HepG2 (cell line): ENCODE measurements around the gene PDIA6. TPM values are rescaled to one million over a fixed set of nuclear protein-coding genes. Genes with fewer than 3 reads are reported as not detected.
A peak's percentile ranks its signal among the peaks of the same experiment; 100 is the strongest.

Source experiments
- ATAC-seq: fragments of 200-7000 bp; cut with Tn5 transposase; 3 replicates; pipeline ENCODE4 v1.9.1; 2020; ENCODE audit warnings: mild to moderate bottlenecking, moderate library complexity
- BruUV-seq: library from RNA; stranded (reverse); fragments of 400-500 nt; replicated peaks from 2 replicates; lab custom pipeline; 2021; lab: Mats Ljungman, UMichigan
- CTCF ChIA-PET: fragments of 300-600 bp; formaldehyde crosslinking; extraction: SDS; loops from one replicate; lab custom pipeline; 2021; ENCODE audit warnings: low total read pairs, inconsistent platforms, low intra/inter-chr PET ratio; lab: Yijun Ruan, JAX
- POLR2A ChIA-PET: fragments of 350-600 bp; sonication (Branson Sonifier 250); formaldehyde crosslinking; loops from one replicate; lab custom pipeline; 2020; ENCODE audit warnings: antibody characterized with exemption, inconsistent platforms; lab: Yijun Ruan, JAX
- DNase-seq: peaks from one replicate; pipeline ENCODE4 v3.0.0-alpha.2; 2015; ENCODE audit warnings: low spot score
- FAIRE-seq: peaks from 3 replicates; lab custom pipeline; 2011; peaks lifted over from hg19 to GRCh38; lab: Jason Lieb, UNC
- H2AFZ ChIP-seq: one replicate; pipeline ENCODE4 v1.6.1; 2011; ENCODE audit warnings: low read length, inconsistent platforms
- H3K27ac ChIP-seq: fragments of 300-600 bp; 3 replicates; pipeline ENCODE4 v1.8.0; 2011; ENCODE audit warnings: mixed run types, mild to moderate bottlenecking, mixed read lengths, low read length, inconsistent platforms; ENCODE audit not compliant: insufficient read depth; ENCODE audit errors: extremely low read length
- H3K27me3 ChIP-seq, 2 experiments: fragments of 200-600 bp in 1 of 2; 2 replicates in 1 of 2; 3 replicates in 1 of 2; pipeline versions ENCODE4 v1.6.0 to v1.8.0; 2011; ENCODE audit warnings: low read length in 2 of 2, mild to moderate bottlenecking in 2 of 2, moderate library complexity in 2 of 2, inconsistent platforms in 1 of 2; ENCODE audit not compliant: insufficient read depth in 2 of 2, control insufficient read depth in 1 of 2
- H3K36me3 ChIP-seq, 2 experiments: fragments of 200-600 bp in 1 of 2; replicated peaks in 1 of 2; 2 replicates in 1 of 2; 3 replicates in 1 of 2; pipeline versions ENCODE4 v1.5.1 to v1.8.0; 2011; ENCODE audit warnings: low read length in 2 of 2, inconsistent platforms in 1 of 2; ENCODE audit not compliant: insufficient read depth in 2 of 2, control insufficient read depth in 1 of 2
- H3K4me1 ChIP-seq: 2 replicates; pipeline ENCODE4 v1.5.1; 2012; ENCODE audit warnings: low read length, inconsistent platforms; ENCODE audit not compliant: insufficient read depth
- H3K4me2 ChIP-seq: 2 replicates; pipeline ENCODE4 v1.6.0; 2011; ENCODE audit warnings: low read depth, low read length, inconsistent platforms
- H3K4me3 ChIP-seq, 3 experiments: fragments of 200-600 bp in 1 of 3; sonication (generic), shearing (Covaris generic) in 1 of 3; replicated peaks in 1 of 3; 2 replicates each; pipeline ENCODE4 v1.5.1; 2011 to 2016; ENCODE audit warnings: low read length in 3 of 3, inconsistent platforms in 2 of 3, low read depth in 2 of 3, mild to moderate bottlenecking in 2 of 3, control low read depth in 1 of 3, mixed read lengths in 1 of 3; ENCODE audit not compliant: insufficient read depth in 1 of 3
- H3K79me2 ChIP-seq: one replicate; pipeline ENCODE4 v1.6.1; 2011; ENCODE audit warnings: low read length, inconsistent platforms; ENCODE audit not compliant: insufficient read depth
- H3K9ac ChIP-seq: 2 replicates; pipeline ENCODE4 v1.6.0; 2011; ENCODE audit warnings: mild to moderate bottlenecking, low read depth, low read length, inconsistent platforms; ENCODE audit not compliant: insufficient read depth
- H3K9me3 ChIP-seq: 2 replicates; pipeline ENCODE4 v1.5.1; 2012; ENCODE audit warnings: mild to moderate bottlenecking, low read length
- H4K20me1 ChIP-seq: 2 replicates; pipeline ENCODE4 v1.6.0; 2011; ENCODE audit warnings: inconsistent platforms, mild to moderate bottlenecking, low read length, moderate library complexity; ENCODE audit not compliant: insufficient read depth
- GABPA ChIP-seq, 2 experiments: IDR thresholded peaks; 2 replicates each; pipeline ENCODE4 v1.6.1; 2011 to 2016; ENCODE audit warnings: low read depth in 2 of 2, low read length in 1 of 2, missing biosample characterization in 1 of 2, missing genetic modification characterization in 1 of 2
- MAFK ChIP-seq, 2 experiments: IDR thresholded peaks in 1 of 2; conservative IDR thresholded peaks in 1 of 2; 2 replicates each; pipeline ENCODE4 v1.6.1; 2011; ENCODE audit warnings: improper control_type of control experiment in 2 of 2, low read length in 2 of 2
- MEIS2 ChIP-seq: sonication (generic); formaldehyde crosslinking; IDR thresholded peaks from 2 replicates; pipeline ENCODE4 v1.9.0; 2021; ENCODE audit warnings: mild to moderate bottlenecking, missing genetic modification reagents
- MTA3 ChIP-seq: sonication (generic); formaldehyde crosslinking; IDR thresholded peaks from 2 replicates; pipeline ENCODE4 v1.4.0; 2020; ENCODE audit warnings: missing genetic modification reagents
- POLR2AphosphoS2 ChIP-seq: IDR thresholded peaks from 2 replicates; pipeline ENCODE4 v1.6.1; 2011; ENCODE audit warnings: low read depth, low read length, improper control_type of control experiment
- SIN3A ChIP-seq: IDR thresholded peaks from 2 replicates; pipeline ENCODE4 v1.6.1; 2011; ENCODE audit warnings: low read depth, mild to moderate bottlenecking, control low read depth, low read length, borderline replicate concordance
- ZNF609 ChIP-seq: sonication (generic); formaldehyde crosslinking; IDR thresholded peaks from 2 replicates; pipeline ENCODE4 v1.4.0; 2020; ENCODE audit warnings: mild to moderate bottlenecking, missing genetic modification reagents, borderline replicate concordance
- WGBS: methylation state at CpG from one replicate; pipeline ENCODE4 v1.1.6; 2017; ENCODE audit warnings: low lambda C conversion rate; 5-methylcytosine and 5-hydroxymethylcytosine counted together
- in situ Hi-C: cut with HindIII; loops from 2 replicates; pipeline ENCODE4 v1.10.0; 2017; ENCODE audit warnings: low pct_unique_long_range_greater_than_20kb; ENCODE audit not compliant: extremely low pct_ligation_motif_present
- intact Hi-C: fragments of 100-400 bp; cut with micrococcal nuclease; formaldehyde crosslinking; loops from one replicate; pipeline ENCODE4 v1.10.0; 2022; ENCODE audit not compliant: unreplicated experiment
- polyA plus RNA-seq, 8 experiments: library from polyadenylated mRNA; depleted of rRNA in 3 of 8; stranded (reverse) in 7 of 8; unstranded in 1 of 8; fragments of >200 nt; fragmentation: Illumina TruSeq in 4 of 8; extraction: Trizol in 4 of 8; gene quantifications; 2 replicates each; pipeline versions ENCODE4 v1.2.1 to v1.2.3, GENCODE V29; 2011 to 2016; ENCODE audit warnings: low read depth in 4 of 8, missing spikeins in 1 of 8, mixed read lengths in 1 of 8; ENCODE audit not compliant: insufficient read depth in 1 of 8
- total RNA-seq, 5 experiments: library from RNA; depleted of rRNA; stranded (reverse); fragments of >200 nt; fragmentation: Illumina TruSeq; extraction: Trizol; gene quantifications; 2 replicates each; pipeline ENCODE4 v1.2.3, GENCODE V29; 2016; ENCODE audit warnings: low read depth in 1 of 5

PDIA6 gene
- total and polyA plus RNA-seq, 2 of the 13 experiments (the other 11 are each of a cell fraction or from before 2014, with no cell fraction given), result 586 to 642 TPM

GRCh38 chr2:10824191-10824590 lies 11.6 kb upstream of the PDIA6 start (continued):
- no peak for TF ChIP-seq ZNF609 (CRISPR knock-in tag)
- TF ChIP-seq POLR2AphosphoS2, result no peak
- TF ChIP-seq MEIS2 (CRISPR knock-in tag), result no peak
- no peak for TF ChIP-seq GABPA (IDR thresholded peaks at IDR 0.05; ENCODE audit: low read depth, low read length)
- no peak for TF ChIP-seq GABPA (CRISPR knock-in tag; IDR thresholded peaks at IDR 0.05; ENCODE audit: low read depth)
- TF ChIP-seq MTA3 (CRISPR knock-in tag), result no peak

GRCh38 chr2:10820978-10821695 lies 8.6 kb upstream of the PDIA6 start:
- POLR2A ChIA-PET, result no interaction called here
- WGBS, result 30% methylated on average over 13 of the region's 13 CpGs
- Histone ChIP-seq H4K20me1 (no peaks in the 10 kb centered on the region), H3K27ac (no peak overlapping the region), H3K4me1 (0 out of 2 replicates have a peak, but pooled peaks cover 9% of the 10 kb centered on the region), H3K9me3 (no peaks in the 10 kb centered on the region), H3K4me2 (no peak overlapping the region), H3K9ac (no peak overlapping the region), H3K79me2 (no peaks in the 10 kb centered on the region), H3K4me3 (no peak overlapping the region), H3K27me3 (peaks cover 0 to 67% of the 10 kb centered on the region in 2 experiments; a peak in 3 of 5 replicates), H3K36me3 (no peaks in the 10 kb centered on the region), H2AFZ (no peak overlapping the region)
- intact Hi-C loops (no loop called here), in situ Hi-C loops (no loop called here)
- no TSS peak for BruUV-seq
- DNase-seq, result no peak
- CTCF ChIA-PET, result no interaction called here
- no peak for ATAC-seq
- TF ChIP-seq MAFK (conservative IDR thresholded peaks at IDR 0.05 in 1 of 2, IDR thresholded peaks at IDR 0.05 in 1 of 2; ENCODE audit: low read length in 2 of 2), result peak in 1 of 2 experiments; percentile 14; a peak in 1 of 4 replicates
- no peak for TF ChIP-seq SIN3A
- no peak for FAIRE-seq
